Endothelial cell (in vitro differentiated cells): ENCODE measurements around the gene ITGAV. TPM values are rescaled to one million over a fixed set of nuclear protein-coding genes. Genes with fewer than 3 reads are reported as not detected.

Source experiments
- DNase-seq: peaks from one replicate; pipeline ENCODE4 v3.0.0; 2021; ENCODE audit warnings: low spot score
- H3K27ac Mint-ChIP-seq: one replicate; pipeline ENCODE4 v1.8.0; 2021; ENCODE audit warnings: mixed read lengths, inconsistent platforms; ENCODE audit not compliant: unreplicated experiment
- H3K27me3 Mint-ChIP-seq: one replicate; pipeline ENCODE4 v1.8.0; 2021; ENCODE audit warnings: mild to moderate bottlenecking, moderate library complexity, mixed read lengths, inconsistent platforms; ENCODE audit not compliant: unreplicated experiment
- H3K36me3 Mint-ChIP-seq: one replicate; pipeline ENCODE4 v1.8.0; 2021; ENCODE audit warnings: mild to moderate bottlenecking, low read depth, mixed read lengths, inconsistent platforms; ENCODE audit not compliant: unreplicated experiment
- H3K4me1 Mint-ChIP-seq: one replicate; pipeline ENCODE4 v1.8.0; 2021; ENCODE audit warnings: mild to moderate bottlenecking, mixed read lengths, inconsistent platforms; ENCODE audit not compliant: unreplicated experiment
- H3K4me3 Mint-ChIP-seq: one replicate; pipeline ENCODE4 v1.8.0; 2021; ENCODE audit warnings: mild to moderate bottlenecking, mixed read lengths, inconsistent platforms; ENCODE audit not compliant: unreplicated experiment
- H3K9me3 Mint-ChIP-seq: one replicate; pipeline ENCODE4 v1.8.0; 2021; ENCODE audit warnings: mixed read lengths, inconsistent platforms; ENCODE audit not compliant: unreplicated experiment
- CTCF ChIP-seq: fragments of 200-600 bp; sonication (generic); IDR thresholded peaks from one replicate; pipeline ENCODE4 v1.5.0; 2021; ENCODE audit warnings: antibody characterized with exemption; ENCODE audit not compliant: unreplicated experiment
- total RNA-seq: library from RNA; stranded (reverse); fragmentation: NEBNext Ultra II Directional; extraction: Animal tissue kit (Norgen Biotek cat#: 25700); gene quantifications from one replicate; pipeline ENCODE4 v1.2.1, GENCODE V29; 2021; ENCODE audit not compliant: unreplicated experiment

The ITGAV gene
- total RNA-seq, 1 donor from 2014 or later: 154 TPM

GRCh38 chr2:186641132-186641806 is 51.4 kb downstream of the ITGAV start:
- Mint-ChIP-seq H3K4me3 (no peak overlapping the region), H3K27ac (no peak overlapping the region), H3K9me3 (no peaks in the 10 kb centered on the region), H3K4me1 (peaks cover 24% of the 10 kb centered on the region), H3K27me3 (peaks cover 3% of the 10 kb centered on the region), H3K36me3 (peaks cover 14% of the 10 kb centered on the region)
- DNase-seq: no peak
- no peak for TF ChIP-seq CTCF

GRCh38 chr2:186641807-186642321 is 52.0 kb downstream of the ITGAV start:
- Mint-ChIP-seq H3K36me3 (peaks cover 14% of the 10 kb centered on the region), H3K9me3 (no peaks in the 10 kb centered on the region), H3K27ac (no peak overlapping the region), H3K4me3 (no peak overlapping the region), H3K4me1 (peaks cover 18% of the 10 kb centered on the region), H3K27me3 (peaks cover 3% of the 10 kb centered on the region)
- no peak for TF ChIP-seq CTCF
- peak; percentile 46 for DNase-seq

- no peak overlapping the region for H3K4me3 Mint-ChIP-seq
- H3K27ac Mint-ChIP-seq: peak overlapping the region; percentile 2
- no peaks in the 10 kb centered on the region for H3K9me3 Mint-ChIP-seq
- peaks cover 14% of the 10 kb centered on the region for H3K36me3 Mint-ChIP-seq
- no peak for DNase-seq
- H3K4me1 Mint-ChIP-seq: peaks cover 3% of the 10 kb centered on the region
- TF ChIP-seq CTCF: no peak
- H3K27me3 Mint-ChIP-seq: peaks cover 3% of the 10 kb centered on the region
Observed at GRCh38 chr2:186644791-186645190, 54.9 kb downstream of the ITGAV start.

GRCh38 chr2:186645999-186646398 is 56.1 kb downstream of the ITGAV start:
- Mint-ChIP-seq H3K4me1 (peaks cover 3% of the 10 kb centered on the region), H3K27ac (no peak overlapping the region), H3K9me3 (no peaks in the 10 kb centered on the region), H3K36me3 (peaks cover 14% of the 10 kb centered on the region), H3K4me3 (no peak overlapping the region), H3K27me3 (peaks cover 1% of the 10 kb centered on the region)
- TF ChIP-seq CTCF: no peak
- no peak for DNase-seq

- Mint-ChIP-seq H3K27me3 (peaks cover 1% of the 10 kb centered on the region), H3K9me3 (no peaks in the 10 kb centered on the region), H3K4me3 (no peak overlapping the region), H3K4me1 (peaks cover 3% of the 10 kb centered on the region), H3K36me3 (peaks cover 12% of the 10 kb centered on the region), H3K27ac (no peak overlapping the region)
- no peak for DNase-seq
- no peak for TF ChIP-seq CTCF
Observed at GRCh38 chr2:186648130-186648529, 58.3 kb downstream of the ITGAV start.
